GM18867 (cell line): Measurements from ENCODE around the gene KLHL10.
"Not testable (repeated sequence)": the region's sequence is repeated elsewhere in the genome, so short reads cannot be mapped to it uniquely, and the experiment has no call there.

ENCODE experiments used
- ATAC-seq: cut with Tn5 transposase; IDR thresholded peaks from one replicate; pipeline ENCODE4 v1.9.1; 2021; ENCODE audit warnings: mild to moderate bottlenecking, moderate library complexity; ENCODE audit not compliant: unreplicated experiment

KLHL10 gene

GRCh38 chr17:41849251-41849990 lies 11.8 kb downstream of the KLHL10 start:
- ATAC-seq, result no peak

- not testable (repeated sequence) for ATAC-seq
Measured at GRCh38 chr17:41851382-41851781, 13.8 kb downstream of the KLHL10 start.

DNA sequence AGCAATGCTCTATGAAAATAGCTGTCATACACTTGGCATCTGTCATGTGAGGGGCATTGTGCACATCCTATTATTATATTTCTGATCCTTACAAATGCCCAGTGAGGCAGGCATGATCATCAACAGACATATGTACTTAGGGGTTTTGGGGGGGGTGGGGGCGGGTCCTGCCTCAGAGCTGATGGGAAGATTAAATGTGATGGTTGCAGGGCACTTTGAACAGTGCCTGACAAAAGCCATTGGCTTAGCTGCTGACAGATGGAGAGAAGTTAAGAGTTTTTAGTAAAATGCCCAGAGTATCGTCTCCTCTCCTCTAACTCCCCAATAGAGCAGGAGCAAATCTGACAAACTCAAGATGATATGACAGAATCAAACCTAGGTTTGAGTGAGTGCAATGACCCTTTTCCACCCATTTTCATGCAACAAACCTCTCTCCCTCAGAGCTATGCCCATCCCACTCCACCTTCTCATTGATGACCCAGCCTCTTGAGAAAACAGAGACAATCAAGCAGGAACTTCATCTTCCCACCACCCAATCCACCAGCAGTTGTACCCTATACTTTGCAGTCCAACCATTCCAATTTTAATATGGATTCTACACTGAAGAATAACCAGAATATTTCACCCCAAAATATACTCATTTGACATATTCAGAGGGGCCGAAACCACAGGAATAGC lies 22.8 kb downstream of the KLHL10 start:
- ATAC-seq, result no peak

GRCh38 chr17:41863074-41863848 lies 25.6 kb downstream of the KLHL10 start:
- ATAC-seq, result no peak

- no peak for ATAC-seq
Measured at GRCh38 chr17:41864498-41864835, 26.8 kb downstream of the KLHL10 start.

DNA sequence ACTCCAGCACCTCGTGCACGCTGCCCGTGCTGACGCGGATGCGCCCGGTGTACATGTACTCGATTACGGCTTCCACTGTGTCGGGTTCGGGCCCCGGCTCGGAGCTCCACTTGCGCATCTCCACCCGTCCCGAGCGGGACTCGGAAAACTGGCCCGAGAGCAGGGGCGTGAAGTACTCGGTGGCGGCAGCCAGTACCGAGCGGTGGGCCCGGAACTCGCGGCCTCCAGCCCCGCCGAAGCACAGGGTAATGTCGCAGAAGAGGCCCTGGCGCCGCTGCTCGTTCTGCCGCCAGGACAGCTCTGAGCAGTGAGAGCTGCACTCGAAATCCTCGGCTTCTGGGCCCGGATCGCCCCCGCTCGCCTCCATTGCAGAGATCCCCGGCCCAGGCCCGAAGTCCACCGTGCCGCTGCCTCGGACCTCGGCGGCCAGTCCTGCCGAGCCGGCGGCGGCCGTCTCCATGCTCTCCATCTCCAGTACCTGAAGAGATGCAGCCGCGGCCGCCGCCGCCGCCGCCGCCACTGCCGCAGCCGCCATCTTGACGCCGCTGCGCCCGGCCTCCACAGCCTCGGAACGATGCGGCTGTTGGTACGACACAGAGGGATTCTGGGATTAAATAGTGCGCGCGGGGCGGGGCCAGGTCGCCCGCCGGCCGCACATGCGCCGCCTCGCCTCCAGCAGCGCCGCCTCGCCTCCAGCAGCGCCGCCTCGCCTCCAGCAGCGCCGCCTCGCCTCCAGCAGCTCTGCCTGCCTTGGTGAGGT lies 27.4 kb downstream of the KLHL10 start, which contains the start of gene KLHL11:
Gene KLHL11 (minus strand): TSS at position 588 of the 760 bp plus-strand sequence. CDS start 53 bp downstream, at position 535.
- peak; percentile 78 for ATAC-seq

- ATAC-seq, result no peak
Measured at GRCh38 chr17:41865596-41865893, 27.9 kb downstream of the KLHL10 start.

DNA sequence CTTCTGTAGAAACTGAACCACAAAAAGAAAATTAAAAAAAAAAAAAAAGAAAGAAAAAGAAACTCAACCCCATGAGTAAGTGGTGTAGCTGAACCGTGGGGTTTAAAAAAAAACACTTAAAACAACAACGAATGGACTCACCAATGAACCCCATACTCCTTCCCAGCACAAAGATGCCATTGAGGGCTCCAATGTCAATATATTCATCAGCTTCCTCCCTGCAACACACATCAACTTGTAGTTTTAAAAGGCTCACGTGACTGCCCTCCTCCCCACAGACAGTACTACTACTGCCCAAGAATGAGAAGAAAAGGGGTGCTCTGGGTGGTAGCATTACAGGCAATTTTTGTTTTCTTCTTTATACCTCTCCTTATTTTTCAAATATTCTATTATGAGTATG lies 30.9 kb downstream of the KLHL10 start:
- ATAC-seq, result no peak

GRCh38 chr17:41869426-41869825 lies 31.8 kb downstream of the KLHL10 start:
- no peak for ATAC-seq

- no peak for ATAC-seq
Measured at GRCh38 chr17:41870097-41870496, 32.5 kb downstream of the KLHL10 start.

DNA sequence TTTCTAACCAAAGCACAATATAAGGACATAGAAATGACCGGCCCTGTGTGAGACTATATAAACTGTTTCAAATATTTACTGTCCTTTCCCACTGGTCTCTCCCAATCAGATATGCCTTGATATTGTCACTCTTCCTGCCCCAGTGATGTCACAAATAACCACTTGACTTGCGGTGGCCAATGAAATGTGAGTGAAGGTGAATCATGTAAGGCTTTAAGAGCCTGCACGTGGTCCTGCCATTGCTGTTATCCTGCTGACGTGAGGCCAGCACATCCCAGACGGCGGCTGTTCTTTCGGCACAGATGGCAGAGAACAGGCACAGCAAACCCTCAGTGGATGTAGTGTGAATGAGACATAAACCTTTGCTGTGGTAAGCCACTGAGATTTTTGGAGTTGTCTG lies 33.0 kb downstream of the KLHL10 start:
- no peak for ATAC-seq

DNA sequence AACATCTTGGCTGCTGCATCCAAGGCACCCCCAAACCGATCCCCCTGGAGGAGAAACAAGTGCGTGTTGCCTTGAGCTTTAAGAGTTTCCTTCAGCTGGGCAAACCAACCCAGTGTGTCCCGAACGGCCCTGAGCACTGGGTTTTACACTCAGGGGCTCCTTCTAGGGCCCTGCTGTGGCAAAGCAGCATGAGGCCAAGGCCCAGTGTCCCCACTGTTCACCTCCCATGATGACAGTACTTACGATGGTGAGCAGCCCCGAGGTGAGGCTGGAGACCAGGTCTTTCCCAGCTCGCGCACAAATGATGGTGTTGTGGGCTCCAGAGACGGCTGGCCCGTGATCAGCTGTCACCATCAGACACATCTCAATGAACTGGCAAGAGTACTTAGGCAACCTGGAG lies 34.2 kb downstream of the KLHL10 start:
- no peak for ATAC-seq

GRCh38 chr17:41873559-41874292 lies 36.1 kb downstream of the KLHL10 start:
- ATAC-seq, result no peak

- ATAC-seq, result not testable (repeated sequence)
Measured at GRCh38 chr17:41874293-41874670, 36.7 kb downstream of the KLHL10 start.

DNA sequence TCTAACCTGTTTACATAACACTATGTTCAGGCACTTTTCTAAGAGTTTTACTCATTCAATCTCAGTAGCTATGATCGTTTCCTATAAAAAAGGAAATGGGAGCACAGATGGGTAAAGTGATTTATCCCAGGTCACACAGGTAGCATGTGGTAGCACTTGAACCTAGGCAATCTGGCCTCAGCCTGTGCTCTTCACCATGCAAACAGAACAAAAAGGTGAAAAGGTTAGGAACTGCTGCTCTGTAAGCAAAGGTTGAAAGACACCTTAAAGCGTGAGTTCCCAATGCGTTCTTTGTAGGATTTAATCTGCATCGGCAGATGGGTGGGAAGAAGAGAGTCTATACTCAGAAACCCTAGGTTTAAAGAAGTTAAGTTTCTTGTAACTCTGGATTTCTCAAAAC lies 42.5 kb downstream of the KLHL10 start:
- ATAC-seq, result no peak

DNA sequence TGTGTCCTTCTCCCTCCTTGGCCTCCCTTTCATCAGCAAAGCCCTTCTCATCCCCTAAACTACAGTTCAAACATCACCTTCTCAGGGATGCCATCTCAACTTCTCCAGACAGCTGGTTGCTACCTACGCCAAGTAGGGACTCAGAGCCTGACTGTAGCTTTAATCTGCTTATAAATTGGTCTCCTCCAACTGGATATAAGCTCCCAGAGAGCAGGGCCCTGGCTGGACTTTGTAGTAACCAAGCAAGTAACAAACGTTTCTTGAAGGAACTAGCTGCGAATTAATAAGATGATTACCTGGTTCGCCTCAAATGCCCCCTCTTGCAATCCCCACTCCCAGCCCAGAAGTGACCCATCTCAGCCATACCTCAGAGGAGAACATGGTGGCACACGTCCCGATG lies 45.1 kb downstream of the KLHL10 start:
- ATAC-seq, result no peak

GRCh38 chr17:41885733-41886132 lies 48.1 kb downstream of the KLHL10 start:
- no peak for ATAC-seq

- no peak for ATAC-seq
Measured at GRCh38 chr17:41888332-41888965, 50.8 kb downstream of the KLHL10 start.

DNA sequence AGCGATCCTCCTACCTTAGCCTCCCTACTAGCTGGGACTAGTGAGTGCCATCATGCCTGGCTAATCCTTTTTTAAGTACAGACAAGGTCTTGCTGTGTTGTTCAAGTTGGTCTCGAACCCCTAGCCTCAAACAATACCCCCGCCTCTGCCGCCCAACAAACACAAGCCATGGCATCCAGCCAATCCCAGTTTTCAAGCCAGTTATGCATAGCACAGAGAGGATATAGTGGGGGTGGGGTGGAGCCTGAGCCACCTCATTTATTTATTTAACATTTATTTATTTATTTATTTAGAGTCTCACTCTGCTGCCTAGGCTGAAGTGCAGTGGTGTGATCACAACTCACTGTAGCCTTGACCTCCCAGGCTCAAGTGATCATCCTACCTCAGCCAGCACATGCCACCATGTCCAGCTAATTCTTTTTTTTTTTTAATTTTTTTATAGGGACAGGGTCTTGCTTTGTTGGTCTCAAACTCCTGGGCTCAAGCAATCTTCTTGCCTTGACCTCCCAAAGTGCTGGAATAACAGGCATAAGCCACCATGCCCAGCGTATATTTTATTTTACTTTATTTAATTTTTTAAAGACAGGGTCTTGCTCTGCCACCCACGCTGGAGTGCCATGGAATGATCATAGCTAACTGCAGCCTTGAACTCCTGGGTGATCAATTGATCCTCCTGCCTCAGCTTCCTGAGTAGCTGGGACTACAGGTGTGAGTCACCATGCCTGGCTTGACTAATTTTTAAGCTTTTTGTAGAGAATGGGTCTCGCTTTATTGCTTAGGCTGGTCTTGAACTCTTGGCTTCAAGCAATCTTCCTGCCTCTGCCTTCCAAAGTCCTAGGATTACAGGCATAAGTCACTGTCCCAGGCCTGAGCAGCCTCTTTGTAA lies 53.8 kb downstream of the KLHL10 start:
- ATAC-seq, result no peak
